HepG2 (cell line): ENCODE measurements around the gene SPRR2E. TPM values are rescaled to one million over a fixed set of nuclear protein-coding genes. Genes with fewer than 3 reads are reported as not detected.

ENCODE experiments used
- ATAC-seq: fragments of 200-7000 bp; cut with Tn5 transposase; 3 replicates; pipeline ENCODE4 v1.9.1; 2020; ENCODE audit warnings: mild to moderate bottlenecking, moderate library complexity
- BruUV-seq: library from RNA; stranded (reverse); fragments of 400-500 nt; replicated peaks from 2 replicates; lab custom pipeline; 2021; lab: Mats Ljungman, UMichigan
- CTCF ChIA-PET: fragments of 300-600 bp; formaldehyde crosslinking; extraction: SDS; loops from one replicate; lab custom pipeline; 2021; ENCODE audit warnings: low total read pairs, inconsistent platforms, low intra/inter-chr PET ratio; lab: Yijun Ruan, JAX
- POLR2A ChIA-PET: fragments of 350-600 bp; sonication (Branson Sonifier 250); formaldehyde crosslinking; loops from one replicate; lab custom pipeline; 2020; ENCODE audit warnings: antibody characterized with exemption, inconsistent platforms; lab: Yijun Ruan, JAX
- DNase-seq: peaks from one replicate; pipeline ENCODE4 v3.0.0-alpha.2; 2015; ENCODE audit warnings: low spot score
- FAIRE-seq: peaks from 3 replicates; lab custom pipeline; 2011; peaks lifted over from hg19 to GRCh38; lab: Jason Lieb, UNC
- H2AFZ ChIP-seq: one replicate; pipeline ENCODE4 v1.6.1; 2011; ENCODE audit warnings: low read length, inconsistent platforms
- H3K27ac ChIP-seq: fragments of 300-600 bp; 3 replicates; pipeline ENCODE4 v1.8.0; 2011; ENCODE audit warnings: mixed run types, mild to moderate bottlenecking, mixed read lengths, low read length, inconsistent platforms; ENCODE audit not compliant: insufficient read depth; ENCODE audit errors: extremely low read length
- H3K27me3 ChIP-seq, 2 experiments: fragments of 200-600 bp in 1 of 2; 2 replicates in 1 of 2; 3 replicates in 1 of 2; pipeline versions ENCODE4 v1.6.0 to v1.8.0; 2011; ENCODE audit warnings: low read length in 2 of 2, mild to moderate bottlenecking in 2 of 2, moderate library complexity in 2 of 2, inconsistent platforms in 1 of 2; ENCODE audit not compliant: insufficient read depth in 2 of 2, control insufficient read depth in 1 of 2
- H3K36me3 ChIP-seq, 2 experiments: fragments of 200-600 bp in 1 of 2; replicated peaks in 1 of 2; 2 replicates in 1 of 2; 3 replicates in 1 of 2; pipeline versions ENCODE4 v1.5.1 to v1.8.0; 2011; ENCODE audit warnings: low read length in 2 of 2, inconsistent platforms in 1 of 2; ENCODE audit not compliant: insufficient read depth in 2 of 2, control insufficient read depth in 1 of 2
- H3K4me1 ChIP-seq: 2 replicates; pipeline ENCODE4 v1.5.1; 2012; ENCODE audit warnings: low read length, inconsistent platforms; ENCODE audit not compliant: insufficient read depth
- H3K4me2 ChIP-seq: 2 replicates; pipeline ENCODE4 v1.6.0; 2011; ENCODE audit warnings: low read depth, low read length, inconsistent platforms
- H3K4me3 ChIP-seq, 3 experiments: fragments of 200-600 bp in 1 of 3; sonication (generic), shearing (Covaris generic) in 1 of 3; replicated peaks in 1 of 3; 2 replicates each; pipeline ENCODE4 v1.5.1; 2011 to 2016; ENCODE audit warnings: low read length in 3 of 3, inconsistent platforms in 2 of 3, low read depth in 2 of 3, mild to moderate bottlenecking in 2 of 3, control low read depth in 1 of 3, mixed read lengths in 1 of 3; ENCODE audit not compliant: insufficient read depth in 1 of 3
- H3K79me2 ChIP-seq: one replicate; pipeline ENCODE4 v1.6.1; 2011; ENCODE audit warnings: low read length, inconsistent platforms; ENCODE audit not compliant: insufficient read depth
- H3K9ac ChIP-seq: 2 replicates; pipeline ENCODE4 v1.6.0; 2011; ENCODE audit warnings: mild to moderate bottlenecking, low read depth, low read length, inconsistent platforms; ENCODE audit not compliant: insufficient read depth
- H3K9me3 ChIP-seq: 2 replicates; pipeline ENCODE4 v1.5.1; 2012; ENCODE audit warnings: mild to moderate bottlenecking, low read length
- H4K20me1 ChIP-seq: 2 replicates; pipeline ENCODE4 v1.6.0; 2011; ENCODE audit warnings: inconsistent platforms, mild to moderate bottlenecking, low read length, moderate library complexity; ENCODE audit not compliant: insufficient read depth
- CHD2 ChIP-seq: IDR thresholded peaks from 2 replicates; pipeline ENCODE4 v1.6.1; 2011; ENCODE audit warnings: low read depth, low read length, improper control_type of control experiment
- CREB1 ChIP-seq, 2 experiments: fragments of 450-650 bp in 1 of 2; IDR thresholded peaks; 2 replicates each; pipeline ENCODE4 v1.6.1; 2016 to 2017; ENCODE audit warnings: control low read depth in 1 of 2, mild to moderate bottlenecking in 1 of 2, missing compliant biosample characterization in 1 of 2, missing genetic modification characterization in 1 of 2
- DRAP1 ChIP-seq: IDR thresholded peaks from 2 replicates; pipeline ENCODE4 v1.6.1; 2016; ENCODE audit warnings: missing genetic modification reagents, missing compliant biosample characterization
- IRX3 ChIP-seq: sonication (generic); formaldehyde crosslinking; IDR thresholded peaks from 2 replicates; pipeline ENCODE4 v1.8.1; 2023; ENCODE audit warnings: mild to moderate bottlenecking, low read depth, missing genetic modification reagents, borderline replicate concordance
- KDM3A ChIP-seq: IDR thresholded peaks from 2 replicates; pipeline ENCODE4 v1.6.1; 2018; ENCODE audit warnings: low read depth, missing compliant biosample characterization
- PHF20 ChIP-seq: sonication (generic); formaldehyde crosslinking; IDR thresholded peaks from 2 replicates; pipeline ENCODE4 v1.5.0; 2020; ENCODE audit warnings: mild to moderate bottlenecking, missing genetic modification reagents
- SRSF4 ChIP-seq: fragments of 200-400 bp; formaldehyde crosslinking; IDR thresholded peaks from one replicate; pipeline ENCODE4 v1.6.1; 2018; ENCODE audit warnings: mild to moderate bottlenecking, low read depth, low read length, moderate library complexity; ENCODE audit not compliant: poor library complexity, severe bottlenecking
- STAT6 ChIP-seq: sonication (generic); formaldehyde crosslinking; IDR thresholded peaks from 2 replicates; pipeline ENCODE4 v1.4.0; 2020; ENCODE audit warnings: missing genetic modification reagents, mild to moderate bottlenecking, borderline replicate concordance
- TFAP4 ChIP-seq: sonication (generic); IDR thresholded peaks from 2 replicates; pipeline ENCODE4 v1.6.1; 2016; ENCODE audit warnings: low read depth, borderline replicate concordance
- TMF1 ChIP-seq: sonication (generic); formaldehyde crosslinking; IDR thresholded peaks from 2 replicates; pipeline ENCODE4 v1.8.1; 2022; ENCODE audit warnings: low read depth, missing genetic modification reagents
- TRIM24 ChIP-seq: sonication (generic); formaldehyde crosslinking; IDR thresholded peaks from 2 replicates; pipeline ENCODE4 v1.8.0; 2022; ENCODE audit warnings: mild to moderate bottlenecking, missing genetic modification reagents
- ZFP1 ChIP-seq: IDR thresholded peaks from 2 replicates; pipeline ENCODE4 v1.6.1; 2016
- ZNF275 ChIP-seq: sonication (generic); formaldehyde crosslinking; IDR thresholded peaks from 2 replicates; pipeline ENCODE4 v1.8.0; 2022; ENCODE audit warnings: missing genetic modification reagents, mild to moderate bottlenecking, inconsistent platforms, borderline replicate concordance
- ZNF556 ChIP-seq: sonication (generic); formaldehyde crosslinking; IDR thresholded peaks from 2 replicates; pipeline ENCODE4 v1.4.0; 2020; ENCODE audit warnings: mild to moderate bottlenecking, missing genetic modification reagents, borderline replicate concordance
- ZNF563 ChIP-seq: sonication (generic); formaldehyde crosslinking; IDR thresholded peaks from 2 replicates; pipeline ENCODE4 v1.8.0; 2022; ENCODE audit warnings: mild to moderate bottlenecking, moderate library complexity, missing genetic modification reagents
- ZNF784 ChIP-seq: sonication (generic); formaldehyde crosslinking; IDR thresholded peaks from 2 replicates; pipeline ENCODE4 v1.5.1; 2020; ENCODE audit warnings: missing genetic modification reagents, mild to moderate bottlenecking, borderline replicate concordance
- ZNF816 ChIP-seq: sonication (generic); formaldehyde crosslinking; IDR thresholded peaks from 2 replicates; pipeline ENCODE4 v1.8.0; 2022; ENCODE audit warnings: missing genetic modification reagents, mild to moderate bottlenecking, borderline replicate concordance
- ZNF878 ChIP-seq: sonication (generic); formaldehyde crosslinking; IDR thresholded peaks from 2 replicates; pipeline ENCODE4 v1.8.1; 2023; ENCODE audit warnings: mild to moderate bottlenecking, missing genetic modification reagents, moderate library complexity
- WGBS: methylation state at CpG from one replicate; pipeline ENCODE4 v1.1.6; 2017; ENCODE audit warnings: low lambda C conversion rate; 5-methylcytosine and 5-hydroxymethylcytosine counted together
- in situ Hi-C: cut with HindIII; loops from 2 replicates; pipeline ENCODE4 v1.10.0; 2017; ENCODE audit warnings: low pct_unique_long_range_greater_than_20kb; ENCODE audit not compliant: extremely low pct_ligation_motif_present
- intact Hi-C: fragments of 100-400 bp; cut with micrococcal nuclease; formaldehyde crosslinking; loops from one replicate; pipeline ENCODE4 v1.10.0; 2022; ENCODE audit not compliant: unreplicated experiment
- polyA plus RNA-seq, 8 experiments: library from polyadenylated mRNA; depleted of rRNA in 3 of 8; stranded (reverse) in 7 of 8; unstranded in 1 of 8; fragments of >200 nt; fragmentation: Illumina TruSeq in 4 of 8; extraction: Trizol in 4 of 8; gene quantifications; 2 replicates each; pipeline versions ENCODE4 v1.2.1 to v1.2.3, GENCODE V29; 2011 to 2016; ENCODE audit warnings: low read depth in 4 of 8, missing spikeins in 1 of 8, mixed read lengths in 1 of 8; ENCODE audit not compliant: insufficient read depth in 1 of 8
- total RNA-seq, 5 experiments: library from RNA; depleted of rRNA; stranded (reverse); fragments of >200 nt; fragmentation: Illumina TruSeq; extraction: Trizol; gene quantifications; 2 replicates each; pipeline ENCODE4 v1.2.3, GENCODE V29; 2016; ENCODE audit warnings: low read depth in 1 of 5

Gene SPRR2E
- total and polyA plus RNA-seq, 2 of the 13 experiments (the other 11 are each of a cell fraction or from before 2014, with no cell fraction given): not detected

GRCh38 chr1:153122831-153123421 lies 28.6 kb upstream of the SPRR2E start:
- no peaks in the 10 kb centered on the region for H3K9me3 ChIP-seq
- no peak overlapping the region for H2AFZ ChIP-seq
- ChIA-PET POLR2A (no interaction called here), CTCF (no interaction called here)
- no peaks in the 10 kb centered on the region for H3K27me3 ChIP-seq
- no peak overlapping the region for H3K4me3 ChIP-seq
- ATAC-seq (no peak), DNase-seq (no peak), FAIRE-seq (no peak)
- no peaks in the 10 kb centered on the region for H3K36me3 ChIP-seq
- BruUV-seq: no TSS peak
- H3K4me2 ChIP-seq: no peak overlapping the region
- H3K27ac ChIP-seq: no peak overlapping the region
- no peak overlapping the region for H3K9ac ChIP-seq
- 28% methylated on average over 3 of the region's 3 CpGs for WGBS
- H4K20me1 ChIP-seq: no peaks in the 10 kb centered on the region
- no peaks in the 10 kb centered on the region for H3K79me2 ChIP-seq
- H3K4me1 ChIP-seq: no peaks in the 10 kb centered on the region
- intact Hi-C loops: no loop called here
- in situ Hi-C loops: no loop called here
- no peak for TF ChIP-seq ZNF816
- no peak for TF ChIP-seq ZFP1 (CRISPR knock-in tag)
- TF ChIP-seq KDM3A: no peak
- no peak for TF ChIP-seq STAT6 (CRISPR knock-in tag)
- TF ChIP-seq IRX3 (CRISPR knock-in tag): no peak
- no peak for TF ChIP-seq PHF20 (CRISPR knock-in tag)
- TF ChIP-seq DRAP1: no peak
- TF ChIP-seq TMF1 (CRISPR knock-in tag): no peak
- no peak for TF ChIP-seq SRSF4
- no peak for TF ChIP-seq ZNF563 (CRISPR knock-in tag)
- no peak for TF ChIP-seq CHD2
- TF ChIP-seq TFAP4: no peak
- no peak for TF ChIP-seq CREB1 (IDR thresholded peaks at IDR 0.05)
- TF ChIP-seq CREB1 (CRISPR knock-in tag; IDR thresholded peaks at IDR 0.05): no peak
- no peak for TF ChIP-seq ZNF556 (CRISPR knock-in tag)
- TF ChIP-seq ZNF878: no peak
- TF ChIP-seq ZNF784: no peak
- no peak for TF ChIP-seq TRIM24 (CRISPR knock-in tag)
- no peak for TF ChIP-seq ZNF275 (CRISPR knock-in tag)
